ENCODE measurements around the gene CDKL1.
A peak's percentile ranks its signal among the peaks of the same experiment; 100 is the strongest.

Gene CDKL1

GRCh38 chr14:50388256-50388931 is 8.3 kb downstream of the CDKL1 start:
- no peak for DNase-seq (ENCODE audit: low read depth)
- TF ChIP-seq CTCF (conservative IDR thresholded peaks at IDR 0.05; ENCODE audit: low read length): no peak
- H3K4me3 ChIP-seq (ENCODE audit: low read length): no peak overlapping the region

- no peak for DNase-seq (ENCODE audit: low read depth)
- no peak overlapping the region for H3K4me3 ChIP-seq (ENCODE audit: low read length)
- no peak for TF ChIP-seq CTCF (conservative IDR thresholded peaks at IDR 0.05; ENCODE audit: low read length)
Observed at GRCh38 chr14:50387548-50387947, 9.1 kb downstream of the CDKL1 start.

- H3K4me3 ChIP-seq (ENCODE audit: low read length): no peak overlapping the region
- peak; percentile 25 for DNase-seq (ENCODE audit: low read depth)
- no peak for TF ChIP-seq CTCF (conservative IDR thresholded peaks at IDR 0.05; ENCODE audit: low read length)
Observed at GRCh38 chr14:50383618-50384225, 13.0 kb downstream of the CDKL1 start.

- no peak for DNase-seq (ENCODE audit: low read depth)
- TF ChIP-seq CTCF (conservative IDR thresholded peaks at IDR 0.05; ENCODE audit: low read length): no peak
- no peak overlapping the region for H3K4me3 ChIP-seq (ENCODE audit: low read length)
Observed at GRCh38 chr14:50381823-50382287, 14.8 kb downstream of the CDKL1 start.

- H3K4me3 ChIP-seq (ENCODE audit: low read length): no peak overlapping the region
- no peak for TF ChIP-seq CTCF (conservative IDR thresholded peaks at IDR 0.05; ENCODE audit: low read length)
- DNase-seq (ENCODE audit: low read depth): no peak
Observed at GRCh38 chr14:50381008-50381407, 15.7 kb downstream of the CDKL1 start.

- DNase-seq (ENCODE audit: low read depth): no peak
- no peak for TF ChIP-seq CTCF (conservative IDR thresholded peaks at IDR 0.05; ENCODE audit: low read length)
Observed at GRCh38 chr14:50380455-50380854, 16.2 kb downstream of the CDKL1 start.

GRCh38 chr14:50379563-50379962 is 17.1 kb downstream of the CDKL1 start:
- no peak for DNase-seq (ENCODE audit: low read depth)
- no peak for TF ChIP-seq CTCF (conservative IDR thresholded peaks at IDR 0.05; ENCODE audit: low read length)
- H3K4me3 ChIP-seq (ENCODE audit: low read length): no peak overlapping the region

More at GRCh38 chr14:50380455-50380854, 16.2 kb downstream of the CDKL1 start:
- H3K4me3 ChIP-seq (ENCODE audit: low read length): no peak overlapping the region

Data from AG10803 (cell line).